IPS DF 19.7 (cell line): Measurements from ENCODE around the gene SON.
"Not testable (repeated sequence)": the region's sequence is repeated elsewhere in the genome, so short reads cannot be mapped to it uniquely, and the experiment has no call there.

Experiments
- DNase-seq: peaks from one replicate; pipeline ENCODE4 v3.0.0-alpha.2; 2013; ENCODE audit warnings: low read depth, low spot score

The SON gene, protein sequence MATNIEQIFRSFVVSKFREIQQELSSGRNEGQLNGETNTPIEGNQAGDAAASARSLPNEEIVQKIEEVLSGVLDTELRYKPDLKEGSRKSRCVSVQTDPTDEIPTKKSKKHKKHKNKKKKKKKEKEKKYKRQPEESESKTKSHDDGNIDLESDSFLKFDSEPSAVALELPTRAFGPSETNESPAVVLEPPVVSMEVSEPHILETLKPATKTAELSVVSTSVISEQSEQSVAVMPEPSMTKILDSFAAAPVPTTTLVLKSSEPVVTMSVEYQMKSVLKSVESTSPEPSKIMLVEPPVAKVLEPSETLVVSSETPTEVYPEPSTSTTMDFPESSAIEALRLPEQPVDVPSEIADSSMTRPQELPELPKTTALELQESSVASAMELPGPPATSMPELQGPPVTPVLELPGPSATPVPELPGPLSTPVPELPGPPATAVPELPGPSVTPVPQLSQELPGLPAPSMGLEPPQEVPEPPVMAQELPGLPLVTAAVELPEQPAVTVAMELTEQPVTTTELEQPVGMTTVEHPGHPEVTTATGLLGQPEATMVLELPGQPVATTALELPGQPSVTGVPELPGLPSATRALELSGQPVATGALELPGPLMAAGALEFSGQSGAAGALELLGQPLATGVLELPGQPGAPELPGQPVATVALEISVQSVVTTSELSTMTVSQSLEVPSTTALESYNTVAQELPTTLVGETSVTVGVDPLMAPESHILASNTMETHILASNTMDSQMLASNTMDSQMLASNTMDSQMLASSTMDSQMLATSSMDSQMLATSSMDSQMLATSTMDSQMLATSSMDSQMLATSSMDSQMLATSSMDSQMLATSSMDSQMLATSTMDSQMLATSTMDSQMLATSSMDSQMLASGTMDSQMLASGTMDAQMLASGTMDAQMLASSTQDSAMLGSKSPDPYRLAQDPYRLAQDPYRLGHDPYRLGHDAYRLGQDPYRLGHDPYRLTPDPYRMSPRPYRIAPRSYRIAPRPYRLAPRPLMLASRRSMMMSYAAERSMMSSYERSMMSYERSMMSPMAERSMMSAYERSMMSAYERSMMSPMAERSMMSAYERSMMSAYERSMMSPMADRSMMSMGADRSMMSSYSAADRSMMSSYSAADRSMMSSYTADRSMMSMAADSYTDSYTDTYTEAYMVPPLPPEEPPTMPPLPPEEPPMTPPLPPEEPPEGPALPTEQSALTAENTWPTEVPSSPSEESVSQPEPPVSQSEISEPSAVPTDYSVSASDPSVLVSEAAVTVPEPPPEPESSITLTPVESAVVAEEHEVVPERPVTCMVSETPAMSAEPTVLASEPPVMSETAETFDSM (N-terminal part only)

DNA sequence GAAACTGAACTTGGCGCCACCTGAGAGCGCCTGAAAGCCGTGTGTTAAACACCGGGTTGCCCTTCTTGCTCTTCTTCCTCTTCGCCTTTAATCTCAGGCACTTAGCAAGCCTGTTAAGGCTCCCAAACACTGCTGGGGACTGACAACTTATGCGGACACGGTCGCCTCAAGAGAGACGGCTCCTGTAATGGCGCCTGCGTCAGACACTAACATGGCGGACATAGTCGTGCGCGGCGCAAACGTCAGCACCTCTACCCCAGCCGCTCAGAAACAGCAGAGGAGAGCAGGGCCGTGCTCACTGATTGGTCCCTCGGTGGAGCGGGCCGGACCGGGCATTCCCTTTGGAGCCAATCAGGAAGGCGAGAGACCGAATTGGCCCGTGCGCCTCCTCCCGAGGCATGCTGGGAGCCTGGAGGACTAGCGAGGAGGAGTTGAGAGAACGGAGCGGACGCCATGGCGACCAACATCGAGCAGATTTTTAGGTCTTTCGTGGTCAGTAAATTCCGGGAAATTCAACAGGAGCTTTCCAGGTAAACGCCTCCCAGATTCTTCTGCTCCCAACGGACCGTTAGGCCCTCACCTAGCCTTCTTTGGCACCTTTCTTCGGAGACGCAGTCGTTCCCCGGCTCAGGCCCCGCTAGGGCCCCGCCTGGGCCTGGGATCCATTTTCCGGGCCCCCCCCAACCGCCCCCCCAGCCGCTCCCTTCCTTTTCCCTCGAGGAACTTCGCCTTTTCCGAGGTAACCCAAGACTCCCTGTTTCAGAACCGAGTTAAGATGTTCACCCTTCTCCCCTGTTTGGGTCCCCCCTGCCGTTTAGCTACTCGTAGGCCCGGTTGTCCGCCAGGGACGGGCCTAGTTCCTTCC lies at the start of gene SON:
TSS of gene SON (plus strand) at position 399 of the 865 bp plus-strand sequence. CDS start at position 454, 55 bp downstream.
- DNase-seq: peak; percentile 94

GRCh38 chr21:33493756-33494155 lies 49.1 kb upstream of the SON start:
- DNase-seq: no peak

GRCh38 chr21:33495743-33496142 lies 47.1 kb upstream of the SON start:
- DNase-seq: no peak

- no peak for DNase-seq
These were observed 46.5 kb upstream of the SON start for GRCh38 chr21:33496345-33496744.

DNA sequence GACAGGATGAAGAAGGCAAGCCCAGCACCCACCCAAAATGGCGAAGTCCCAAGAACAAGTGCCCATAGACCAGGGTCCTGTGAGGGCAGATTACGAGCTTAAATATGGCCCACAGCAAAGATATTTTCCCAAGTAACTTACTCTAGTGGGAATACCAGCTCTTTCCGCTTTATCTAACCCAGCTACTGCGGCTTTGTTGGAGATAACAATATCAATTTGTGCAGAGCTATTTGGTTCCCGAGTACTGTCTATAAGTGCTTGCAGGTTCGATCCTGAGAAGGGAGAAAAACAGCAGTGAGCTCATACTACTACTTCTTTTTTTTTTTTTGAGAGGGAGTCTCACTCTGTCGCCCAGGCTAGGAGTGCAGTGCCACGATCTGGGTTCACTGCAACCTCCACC lies 37.0 kb upstream of the SON start:
- DNase-seq: no peak

GRCh38 chr21:33507003-33507402 lies 35.8 kb upstream of the SON start:
- not testable (repeated sequence) for DNase-seq

DNA sequence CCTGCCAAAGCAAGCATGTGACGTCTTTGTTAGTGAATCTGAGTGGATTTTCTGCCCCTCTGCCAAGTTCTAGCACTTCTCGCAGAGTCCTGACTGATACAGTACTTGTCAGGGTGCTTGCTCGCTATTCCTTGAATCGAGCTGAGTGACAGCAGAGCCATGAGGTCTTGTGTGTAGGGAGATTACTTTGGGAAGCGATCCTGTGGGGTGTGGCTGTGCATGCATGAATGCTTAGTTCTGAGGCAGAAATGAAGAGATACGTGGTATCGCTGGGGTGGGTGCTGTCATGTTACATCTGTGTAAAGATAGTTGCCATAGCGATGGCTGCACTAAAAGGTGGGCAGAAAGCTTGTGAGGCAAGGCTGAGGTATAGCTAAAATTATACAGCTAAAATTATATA lies 32.0 kb upstream of the SON start:
- no peak for DNase-seq

GRCh38 chr21:33511639-33512038 lies 31.2 kb upstream of the SON start:
- no peak for DNase-seq

DNA sequence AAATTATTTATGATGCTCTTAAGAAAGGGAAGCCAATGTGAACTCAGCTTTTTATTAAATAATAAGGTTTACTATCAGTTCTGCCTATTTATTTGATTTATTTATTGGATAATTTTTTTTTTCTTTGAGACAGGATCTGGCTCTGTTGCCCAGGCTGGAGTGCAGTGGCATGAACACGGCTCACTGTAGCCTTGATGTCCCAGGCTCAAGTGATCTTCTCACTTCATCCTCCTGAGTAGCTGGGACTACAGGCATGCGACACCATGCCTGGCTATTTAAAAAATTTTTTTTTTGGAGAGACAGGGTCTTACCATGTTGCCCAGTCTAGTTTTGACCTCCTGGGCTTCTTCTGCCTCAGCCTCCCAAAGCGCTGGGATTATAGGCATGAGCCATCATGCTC lies 30.4 kb upstream of the SON start:
- no peak for DNase-seq

GRCh38 chr21:33514229-33514628 lies 28.6 kb upstream of the SON start:
- DNase-seq: no peak

DNA sequence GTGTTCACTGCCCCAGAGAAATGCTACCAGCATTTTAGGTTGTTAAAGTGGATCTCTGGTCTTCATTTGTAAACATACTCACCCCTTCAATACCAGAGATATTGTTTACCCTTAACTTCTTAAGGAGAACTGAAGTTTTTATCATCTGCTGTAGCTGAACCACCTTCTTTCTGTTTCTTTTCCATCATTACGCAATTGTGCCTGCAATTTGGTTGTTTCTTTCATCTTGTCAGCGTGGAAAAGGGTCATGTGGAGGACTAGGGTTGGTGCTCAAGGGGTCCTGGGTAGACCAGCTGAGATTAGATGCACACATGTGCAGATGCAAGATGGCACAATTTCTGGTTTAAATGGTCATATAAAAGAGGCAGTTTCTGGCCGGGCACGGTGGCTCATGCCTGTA lies 23.9 kb upstream of the SON start:
- DNase-seq: no peak

- no peak for DNase-seq
These were observed 20.4 kb upstream of the SON start for GRCh38 chr21:33522297-33522952.

- no peak for DNase-seq
These were observed 19.9 kb upstream of the SON start for GRCh38 chr21:33522953-33523349.

GRCh38 chr21:33531007-33531406 lies 11.8 kb upstream of the SON start:
- DNase-seq: no peak

DNA sequence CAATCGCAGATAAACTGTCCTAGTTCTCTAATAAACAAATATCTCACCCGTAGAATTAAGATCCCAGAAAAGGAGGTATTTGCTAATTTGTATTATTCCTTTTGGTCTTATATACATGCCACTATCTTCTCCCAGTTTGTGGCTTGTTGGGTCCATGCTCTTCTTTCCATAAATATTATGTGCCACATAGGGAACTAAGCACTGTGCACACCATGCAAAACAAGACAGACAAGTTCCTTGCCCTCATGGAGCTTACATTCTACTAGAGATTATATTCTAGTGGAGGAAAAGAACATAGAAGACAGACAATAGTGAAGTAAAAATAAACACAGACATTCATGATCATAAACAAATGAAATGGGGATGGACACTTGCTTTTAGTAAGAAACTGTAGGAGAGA lies 5.6 kb upstream of the SON start:
- DNase-seq: no peak

DNA sequence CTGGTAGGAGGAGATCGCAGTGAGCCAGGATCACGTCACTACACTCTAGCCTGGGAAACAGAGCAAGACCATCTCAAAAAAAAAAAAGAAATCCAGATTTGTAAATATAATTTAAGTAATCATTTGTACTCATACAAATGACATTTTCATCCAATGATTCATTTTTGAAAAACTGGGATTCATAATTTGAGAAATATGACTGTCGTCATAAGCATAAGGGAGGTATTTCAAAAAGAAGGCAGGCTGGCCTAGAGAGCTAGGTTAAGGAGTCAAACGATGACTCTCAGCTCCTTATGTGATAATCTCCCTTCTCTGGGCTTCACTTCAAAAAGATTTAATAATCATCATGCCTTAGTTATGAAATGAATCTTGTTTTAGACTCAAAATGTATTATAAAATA lies 3.2 kb upstream of the SON start:
- DNase-seq: no peak

DNA sequence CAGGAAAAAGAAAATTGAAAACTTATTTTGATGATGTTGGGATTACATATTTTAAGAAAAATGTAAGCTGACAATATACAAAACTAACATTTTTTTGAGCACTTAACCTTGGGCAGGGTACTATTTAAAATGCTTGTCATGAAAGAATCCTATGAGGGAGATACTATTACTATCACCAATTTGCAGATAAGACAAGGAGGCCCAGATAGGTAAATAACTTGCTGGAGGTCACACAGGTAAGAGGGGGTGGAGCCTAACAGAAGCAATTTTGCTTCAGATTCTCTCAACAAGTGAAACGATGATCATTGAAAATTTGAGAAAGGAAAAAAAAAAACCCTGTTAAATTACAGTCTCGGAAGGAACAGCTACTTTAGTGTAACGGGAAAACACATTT lies 2.1 kb upstream of the SON start:
- no peak for DNase-seq

DNA sequence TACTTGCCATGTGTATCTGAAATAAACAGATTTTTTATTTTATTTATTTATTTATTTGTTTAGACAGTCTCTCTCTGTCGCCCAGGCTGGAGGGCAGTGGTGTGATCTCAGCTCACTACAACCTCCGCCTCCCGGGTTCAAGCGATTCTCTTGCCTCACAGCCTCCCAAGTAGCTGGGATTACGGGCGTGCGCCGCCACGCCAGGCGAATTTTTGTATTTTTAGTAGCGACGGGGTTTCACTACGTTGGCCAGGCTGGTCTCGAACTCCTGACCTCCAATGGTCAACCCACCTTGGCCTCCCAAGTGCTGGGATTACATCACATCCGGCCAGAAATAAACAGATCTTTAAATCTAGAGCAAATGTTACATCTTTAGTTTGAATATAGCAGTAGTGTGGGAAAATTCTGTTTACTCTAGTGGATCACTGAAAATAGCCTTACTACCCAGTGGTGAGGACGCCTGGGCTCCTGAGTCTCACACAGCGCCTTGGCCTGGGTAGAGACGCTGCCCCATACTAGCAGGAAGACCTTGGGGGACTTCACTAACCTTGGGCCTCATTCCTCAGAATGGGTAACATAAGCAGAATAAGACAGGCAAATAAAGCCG lies 1.6 kb upstream of the SON start:
- DNase-seq: no peak

DNA sequence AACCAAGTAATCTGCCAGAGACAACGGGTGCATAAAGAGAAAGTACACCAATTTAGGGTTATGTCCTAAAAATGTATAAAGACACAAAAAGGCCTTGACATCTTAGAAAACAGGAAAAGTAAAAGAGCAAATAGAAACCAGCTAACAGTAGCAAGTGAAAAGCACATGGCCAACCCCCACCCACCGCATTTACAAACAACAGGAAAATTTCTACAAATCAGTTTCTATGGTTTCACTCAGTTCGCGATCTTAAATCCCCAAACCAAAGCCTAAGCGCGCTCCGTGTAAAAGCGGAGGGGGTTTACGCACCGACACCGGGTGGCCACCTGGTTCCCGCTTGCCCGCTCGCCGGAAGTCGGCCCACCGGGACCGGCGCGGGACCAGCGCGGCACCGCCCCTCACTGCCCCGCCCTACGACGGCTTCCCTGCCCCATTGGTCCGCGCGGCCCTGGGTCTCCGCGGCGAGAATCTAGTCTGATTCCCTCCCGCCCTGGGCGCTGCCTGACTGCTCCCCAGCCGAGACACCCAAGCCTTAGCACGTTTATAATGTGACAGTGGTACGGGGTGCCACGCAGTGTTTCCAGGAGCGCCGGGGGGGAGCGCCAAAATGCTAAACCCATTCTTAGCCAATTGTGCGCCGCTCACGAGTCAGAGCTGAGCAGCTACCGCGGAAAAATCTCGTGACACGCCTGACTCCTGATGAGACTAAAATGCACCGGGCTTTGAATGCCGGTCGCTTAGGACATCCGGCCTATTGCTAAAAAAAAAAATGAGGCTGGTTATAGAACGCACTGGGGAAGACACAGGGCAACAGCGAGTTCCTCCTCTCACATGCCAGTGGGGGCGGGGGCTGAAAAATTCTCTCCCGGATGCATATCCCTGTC lies 840 bp upstream of the SON start, which contains the start of gene GART:
TSS of gene GART (minus strand) at position 362 of the 884 bp plus-strand sequence. CDS start 2,802 bp downstream, outside the sequence.
- no peak for DNase-seq
